Measurements from ENCODE around the gene PGD. TPM values are rescaled to one million over a fixed set of nuclear protein-coding genes. Genes with fewer than 3 reads are reported as not detected.
"Not testable (repeated sequence)": the region's sequence is repeated elsewhere in the genome, so short reads cannot be mapped to it uniquely, and the experiment has no call there.

PGD gene
- total RNA-seq, 2 experiments from 2014 or later: 126 to 130 TPM

DNA sequence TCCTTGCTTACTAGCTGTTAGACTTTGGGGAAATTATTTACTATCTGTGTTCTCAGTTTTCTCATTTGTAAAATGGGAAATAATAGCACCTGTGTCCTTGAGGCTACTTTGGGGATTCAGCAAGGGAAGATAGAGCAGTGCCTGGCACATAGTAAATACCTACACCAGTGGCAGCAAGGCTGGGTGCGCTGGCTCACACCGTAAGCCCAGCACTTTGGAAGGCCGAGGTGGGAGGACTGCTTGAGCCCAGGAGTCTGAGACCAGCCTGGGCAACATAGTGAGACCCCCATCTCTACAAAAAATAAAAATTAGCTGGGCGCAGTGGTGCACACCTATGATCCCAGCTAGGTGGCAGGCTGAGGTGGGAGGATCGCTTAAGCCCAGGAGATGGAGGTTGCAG, 22.8 kb downstream of the PGD start:
- intact Hi-C loops (cut with micrococcal nuclease): loop anchor here (10.0 kb wide), 1 partner anchor 47 kb away; no protein-coding TSS in a partner anchor
- Mint-ChIP-seq H3K36me3 (ENCODE audit: low read depth) (peaks cover 30% of the 10 kb centered on the region), H3K27me3 (no peaks in the 10 kb centered on the region), H3K27ac (no peak overlapping the region), H3K9me3 (no peaks in the 10 kb centered on the region), H3K4me1 (ENCODE audit: low read depth) (no peaks in the 10 kb centered on the region), H3K4me3 (no peak overlapping the region)
- DNase-seq (no peak), ATAC-seq (no peak)
- TF ChIP-seq, protein P1, sequence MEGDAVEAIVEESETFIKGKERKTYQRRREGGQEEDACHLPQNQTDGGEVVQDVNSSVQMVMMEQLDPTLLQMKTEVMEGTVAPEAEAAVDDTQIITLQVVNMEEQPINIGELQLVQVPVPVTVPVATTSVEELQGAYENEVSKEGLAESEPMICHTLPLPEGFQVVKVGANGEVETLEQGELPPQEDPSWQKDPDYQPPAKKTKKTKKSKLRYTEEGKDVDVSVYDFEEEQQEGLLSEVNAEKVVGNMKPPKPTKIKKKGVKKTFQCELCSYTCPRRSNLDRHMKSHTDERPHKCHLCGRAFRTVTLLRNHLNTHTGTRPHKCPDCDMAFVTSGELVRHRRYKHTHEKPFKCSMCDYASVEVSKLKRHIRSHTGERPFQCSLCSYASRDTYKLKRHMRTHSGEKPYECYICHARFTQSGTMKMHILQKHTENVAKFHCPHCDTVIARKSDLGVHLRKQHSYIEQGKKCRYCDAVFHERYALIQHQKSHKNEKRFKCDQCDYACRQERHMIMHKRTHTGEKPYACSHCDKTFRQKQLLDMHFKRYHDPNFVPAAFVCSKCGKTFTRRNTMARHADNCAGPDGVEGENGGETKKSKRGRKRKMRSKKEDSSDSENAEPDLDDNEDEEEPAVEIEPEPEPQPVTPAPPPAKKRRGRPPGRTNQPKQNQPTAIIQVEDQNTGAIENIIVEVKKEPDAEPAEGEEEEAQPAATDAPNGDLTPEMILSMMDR (IDR thresholded peaks at IDR 0.05): no peak
- ChIA-PET POLR2A (no interaction called here), CTCF (interaction anchor here (1.7 kb wide), 1 partner anchor 72 kb away, joined by 6 read pairs; no protein-coding TSS in a partner anchor)

DNA sequence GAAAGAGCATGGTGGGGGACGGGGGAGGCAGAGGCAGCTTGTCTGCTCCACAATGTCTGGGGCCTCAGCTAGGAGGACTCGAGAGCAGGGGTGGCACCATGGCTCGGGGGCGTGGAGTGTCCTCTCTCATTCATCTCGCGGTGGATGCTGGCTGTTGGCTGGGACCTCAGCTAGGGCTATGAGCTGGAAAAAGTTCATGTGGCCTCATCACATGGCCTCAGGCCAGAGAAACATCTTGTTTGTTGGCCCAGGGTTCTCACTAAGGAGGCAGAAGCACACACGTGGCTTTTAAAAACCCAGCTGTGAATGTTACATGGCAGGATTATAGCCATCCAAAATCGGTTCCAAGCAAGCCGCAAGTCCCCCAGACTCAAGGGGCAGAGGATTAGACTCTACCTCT, 25.2 kb downstream of the PGD start:
- TF ChIP-seq, protein P1 (IDR thresholded peaks at IDR 0.05): no peak
- Mint-ChIP-seq H3K36me3 (ENCODE audit: low read depth) (peaks cover 13% of the 10 kb centered on the region), H3K27me3 (no peaks in the 10 kb centered on the region), H3K9me3 (no peaks in the 10 kb centered on the region), H3K4me3 (no peak overlapping the region), H3K27ac (no peak overlapping the region), H3K4me1 (ENCODE audit: low read depth) (peaks cover 2% of the 10 kb centered on the region)
- intact Hi-C loops (cut with micrococcal nuclease): loop anchor here (10.0 kb wide), 1 partner anchor 49 kb away; no protein-coding TSS in a partner anchor
- ChIA-PET POLR2A (interaction anchor here (1.0 kb wide), 1 partner anchor 19 kb away, joined by 4 read pairs; no protein-coding TSS in a partner anchor), CTCF (no interaction called here)
- ATAC-seq (no peak), DNase-seq (no peak)

DNA sequence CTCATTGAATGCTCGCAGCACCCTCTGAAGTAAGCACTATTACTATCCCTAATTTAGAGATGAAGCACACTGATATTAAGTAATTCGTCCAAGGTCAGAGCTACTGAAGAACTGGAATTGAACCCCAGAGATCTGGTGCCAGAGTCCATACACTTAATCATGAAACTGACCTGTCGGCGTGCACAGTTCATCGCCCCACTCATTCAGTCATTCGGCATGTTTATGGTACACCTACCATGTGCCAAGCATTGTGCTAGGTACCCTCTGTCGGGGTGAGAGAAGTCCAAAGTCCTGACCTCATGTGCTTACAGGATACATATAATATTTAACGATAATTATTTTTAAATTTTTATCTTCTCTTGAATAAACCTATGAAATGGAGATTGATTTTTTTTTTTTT, 25.8 kb downstream of the PGD start:
- DNase-seq (no peak), ATAC-seq (no peak)
- TF ChIP-seq, protein P1 (IDR thresholded peaks at IDR 0.05): no peak
- intact Hi-C loops (cut with micrococcal nuclease): loop anchor here (10.0 kb wide), 1 partner anchor 50 kb away; no protein-coding TSS in a partner anchor
- H3K36me3 Mint-ChIP-seq (ENCODE audit: low read depth): peaks cover 9% of the 10 kb centered on the region
- no peak overlapping the region for H3K4me3 Mint-ChIP-seq
- POLR2A ChIA-PET: interaction anchor here (1.0 kb wide), 1 partner anchor 20 kb away, joined by 4 read pairs; no protein-coding TSS in a partner anchor
- H3K4me1 Mint-ChIP-seq (ENCODE audit: low read depth): peaks cover 2% of the 10 kb centered on the region
- CTCF ChIA-PET: no interaction called here
- H3K27me3 Mint-ChIP-seq: no peaks in the 10 kb centered on the region
- no peaks in the 10 kb centered on the region for H3K9me3 Mint-ChIP-seq
- H3K27ac Mint-ChIP-seq: no peak overlapping the region

DNA sequence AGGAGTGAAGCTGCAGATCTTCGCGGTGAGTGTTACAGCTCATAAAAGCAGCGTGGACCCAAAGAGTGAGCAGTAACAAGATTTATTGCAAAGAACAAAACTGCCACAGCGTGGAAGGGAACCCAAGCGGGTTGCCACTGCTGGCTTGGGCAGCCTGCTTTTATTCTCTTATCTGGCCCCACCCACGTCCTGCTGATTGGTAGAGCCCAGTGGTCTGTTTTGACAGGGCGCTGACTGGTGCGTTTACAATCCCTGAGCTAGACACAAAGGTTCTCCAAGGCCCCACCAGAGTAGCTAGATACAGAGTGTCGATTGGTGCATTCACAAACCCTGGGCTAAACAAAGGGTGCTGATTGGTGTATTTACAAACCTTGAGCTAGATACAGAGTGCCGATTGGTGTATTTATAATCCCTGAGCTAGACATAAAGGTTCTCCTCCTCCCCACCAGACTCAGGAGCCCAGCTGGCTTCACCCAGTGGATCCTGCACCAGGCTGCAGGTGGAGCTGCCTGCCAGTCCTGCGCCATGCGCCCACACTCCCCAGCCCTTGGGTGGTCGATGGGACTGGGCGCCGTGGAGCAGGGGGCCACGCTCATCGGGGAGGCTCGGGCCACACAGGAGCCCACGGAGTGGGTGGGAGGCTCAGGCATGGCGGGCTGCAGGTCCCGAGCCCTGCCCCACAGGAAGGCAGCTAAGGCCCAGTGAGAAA, 27.1 kb downstream of the PGD start:
- H3K27ac Mint-ChIP-seq; H3K4me3 Mint-ChIP-seq; H3K9me3 Mint-ChIP-seq; DNase-seq; H3K36me3 Mint-ChIP-seq (ENCODE audit: low read depth); H3K27me3 Mint-ChIP-seq; ATAC-seq; POLR2A ChIA-PET; H3K4me1 Mint-ChIP-seq (ENCODE audit: low read depth): not testable (repeated sequence)
- CTCF ChIA-PET: interaction anchor here (1.2 kb wide), 2 partner anchors 217 to 641 kb away, joined by 3 read pairs; no protein-coding TSS in a partner anchor
- intact Hi-C loops (cut with micrococcal nuclease): loop anchor here (10.0 kb wide), 1 partner anchor 51 kb away; no protein-coding TSS in a partner anchor

DNA sequence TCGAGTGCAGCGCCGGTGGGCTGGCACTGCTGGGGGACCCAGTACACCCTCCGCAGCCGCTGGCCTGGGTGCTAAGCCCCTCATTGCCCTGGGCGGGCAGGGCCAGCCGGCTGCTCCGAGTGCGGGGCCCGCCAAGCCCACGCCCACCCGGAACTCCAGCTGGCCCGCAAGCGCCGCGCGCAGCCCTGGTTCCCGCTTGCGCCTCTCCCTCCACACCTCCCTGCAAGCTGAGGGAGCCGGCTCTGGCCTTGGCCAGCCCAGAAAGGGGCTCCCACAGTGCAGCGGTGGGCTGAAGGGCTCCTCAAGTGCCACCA, 27.6 kb downstream of the PGD start:
- H3K4me3 Mint-ChIP-seq; DNase-seq; H3K27ac Mint-ChIP-seq; H3K9me3 Mint-ChIP-seq; POLR2A ChIA-PET; H3K36me3 Mint-ChIP-seq (ENCODE audit: low read depth); H3K27me3 Mint-ChIP-seq; ATAC-seq: not testable (repeated sequence)
- H3K4me1 Mint-ChIP-seq (ENCODE audit: low read depth): peaks cover 14% of the 10 kb centered on the region
- intact Hi-C loops (cut with micrococcal nuclease): loop anchor here (10.0 kb wide), 1 partner anchor 52 kb away; no protein-coding TSS in a partner anchor
- CTCF ChIA-PET: interaction anchor here (1.2 kb wide), 1 partner anchor 642 kb away, joined by 3 read pairs; no protein-coding TSS in a partner anchor

DNA sequence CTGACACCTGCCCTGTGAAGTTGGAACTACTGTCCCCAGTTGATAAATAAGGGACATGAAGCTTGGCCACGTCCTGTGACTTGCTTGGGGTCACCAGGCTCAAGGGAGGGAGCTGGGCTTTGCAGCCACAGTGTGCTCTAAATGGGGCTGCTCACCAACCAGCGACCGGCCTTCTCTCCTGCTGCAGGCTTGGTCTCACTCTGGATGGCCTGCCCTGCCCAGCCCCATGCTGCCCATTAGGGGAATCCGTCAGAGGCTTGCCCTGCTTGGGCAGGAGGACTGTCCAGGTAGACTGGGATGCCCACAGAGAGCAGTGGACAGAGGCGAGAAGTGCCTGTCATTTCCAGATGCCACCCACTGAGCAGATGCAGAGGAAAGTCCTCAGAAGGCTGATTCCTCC, 30.1 kb downstream of the PGD start:
- peak overlapping the region; percentile 24 for H3K4me3 Mint-ChIP-seq
- ChIA-PET POLR2A (interaction anchor here (0.6 to 1.8 kb wide), 3 partner anchors 28 to 510 kb away, joined by 3 to 5 read pairs (median 3); no protein-coding TSS in a partner anchor), CTCF (interaction anchor here (1.0 to 6.8 kb wide), 8 partner anchors 10 to 479 kb away, joined by 3 to 100 read pairs (median 4); partner anchors contain the start of gene KIF1B)
- H3K36me3 Mint-ChIP-seq (ENCODE audit: low read depth): no peaks in the 10 kb centered on the region
- no peaks in the 10 kb centered on the region for H3K27me3 Mint-ChIP-seq
- H3K4me1 Mint-ChIP-seq (ENCODE audit: low read depth): peaks cover 16% of the 10 kb centered on the region
- intact Hi-C loops (cut with micrococcal nuclease): loop anchor here (10.0 kb wide), 1 partner anchor 54 kb away; no protein-coding TSS in a partner anchor
- no peak overlapping the region for H3K27ac Mint-ChIP-seq
- DNase-seq: no peak
- H3K9me3 Mint-ChIP-seq: no peaks in the 10 kb centered on the region
- TF ChIP-seq, protein P1 (IDR thresholded peaks at IDR 0.05): no peak
- no peak for ATAC-seq
